ENCODE data around the gene STK32A.
"Not testable (repeated sequence)": the region's sequence is repeated elsewhere in the genome, so short reads cannot be mapped to it uniquely, and the experiment has no call there.

Gene STK32A

GRCh38 chr5:147234825-147235635 lies at the start of gene STK32A:
STK32A (plus strand) TSS chr5:147235026; CDS start chr5:147239635, 4,609 bp downstream.
- no peak for DNase-seq

GRCh38 chr5:147187099-147187540 lies 47.7 kb upstream of the STK32A start:
- DNase-seq, result no peak

DNA sequence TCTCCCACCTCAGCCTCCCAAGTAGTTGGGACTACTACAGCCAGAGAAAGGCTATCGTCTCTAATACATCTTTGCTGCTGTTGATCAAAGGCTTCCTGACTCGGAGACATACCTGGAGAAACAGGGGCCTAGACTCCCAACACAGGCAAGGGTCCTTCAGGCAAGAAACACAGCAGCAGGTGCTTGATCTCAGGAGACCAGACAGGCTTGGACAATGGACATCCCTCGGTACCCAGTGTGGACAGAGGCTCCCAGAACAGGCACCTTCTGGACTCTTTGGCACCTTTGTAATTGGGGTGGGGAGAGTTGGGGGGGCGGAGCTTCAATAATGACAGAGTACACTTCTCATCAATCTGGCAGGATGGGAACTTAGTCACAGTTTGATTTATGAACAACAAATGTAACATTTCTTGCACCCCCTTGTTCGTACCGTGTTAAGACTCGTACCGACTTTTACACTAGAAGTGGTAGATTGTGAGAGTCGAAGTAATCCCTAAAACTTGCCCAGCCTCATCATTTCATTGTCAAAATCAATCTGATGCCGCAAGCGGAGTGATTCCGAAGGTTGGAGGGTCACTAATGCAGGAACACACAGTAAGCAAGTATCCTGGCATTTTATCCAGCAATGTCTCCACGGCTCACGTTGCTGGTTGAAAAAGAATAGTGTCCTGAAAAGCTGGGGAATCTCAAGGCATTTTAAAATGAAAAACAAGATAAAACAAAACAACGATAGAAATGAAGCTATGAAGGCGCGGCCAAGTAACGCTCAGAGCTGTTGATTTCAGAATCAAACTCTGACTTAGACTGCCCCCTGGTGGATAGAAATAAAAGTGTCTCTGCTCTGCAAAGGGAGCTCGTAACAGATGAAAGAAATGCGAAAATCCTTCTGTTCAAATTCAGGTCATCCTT lies 46.4 kb upstream of the STK32A start:
- peak; percentile 36 for DNase-seq

GRCh38 chr5:147189109-147189424 lies 45.8 kb upstream of the STK32A start:
- DNase-seq, result no peak

DNA sequence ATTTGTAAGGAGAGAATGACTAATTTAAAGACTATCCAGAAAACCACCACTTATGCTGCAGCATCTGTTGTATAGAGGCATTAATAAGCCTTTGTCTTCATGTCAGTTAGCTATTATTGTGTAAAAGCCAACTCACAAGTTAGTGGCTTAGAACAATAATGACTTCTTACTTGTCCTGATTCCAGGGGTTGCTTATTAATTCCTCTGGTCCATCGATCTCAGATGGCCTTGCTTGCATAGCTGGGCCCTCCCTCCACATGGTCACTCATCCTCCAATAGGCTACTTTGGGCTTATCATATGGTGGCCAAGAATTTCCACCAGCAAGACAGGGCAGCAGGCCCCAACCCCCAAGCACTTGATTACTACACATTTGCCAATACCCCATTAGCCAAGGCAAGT lies 44.5 kb upstream of the STK32A start:
- DNase-seq, result no peak

DNA sequence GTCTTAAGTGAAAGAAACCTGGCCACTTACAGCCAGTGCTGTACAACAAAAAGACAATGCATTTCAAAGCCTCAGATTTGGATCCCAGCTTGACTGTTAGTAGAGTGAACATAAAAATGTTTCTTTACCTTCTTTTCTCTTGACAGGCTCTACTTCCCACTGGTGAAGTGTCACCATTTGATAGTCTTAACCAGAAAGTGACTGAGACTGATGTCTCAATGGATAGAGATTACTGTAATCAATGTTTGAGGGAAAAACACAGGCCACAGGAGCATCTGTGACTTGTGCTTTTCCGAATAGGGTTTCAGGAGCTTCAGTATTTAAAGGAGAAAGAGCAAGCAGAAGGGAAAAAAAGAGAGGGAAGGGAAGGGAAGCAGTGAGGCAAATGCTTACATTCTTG lies 41.7 kb upstream of the STK32A start:
- DNase-seq, result no peak

- no peak for DNase-seq
These were observed 34.8 kb upstream of the STK32A start for GRCh38 chr5:147200004-147200403.

GRCh38 chr5:147203213-147203612 lies 31.6 kb upstream of the STK32A start:
- no peak for DNase-seq

GRCh38 chr5:147204576-147204975 lies 30.2 kb upstream of the STK32A start:
- no peak for DNase-seq

DNA sequence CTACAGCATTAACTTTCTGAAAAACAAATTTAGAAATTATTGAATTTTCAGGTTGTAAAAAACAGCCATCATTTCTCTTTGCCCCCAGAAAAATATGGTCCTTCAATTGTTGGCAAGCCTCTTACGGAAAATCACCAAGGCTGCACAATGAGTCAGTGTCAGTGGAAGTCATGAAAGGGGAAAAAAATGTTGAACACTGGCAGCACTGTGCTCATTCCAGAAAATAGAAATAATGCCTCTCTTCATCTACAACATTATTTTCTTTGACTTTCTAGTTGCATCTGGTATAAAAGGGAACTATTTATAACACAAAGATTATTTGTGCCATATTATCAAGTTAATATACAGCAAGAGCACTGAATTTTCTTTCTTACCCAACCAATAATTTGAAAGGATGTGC lies 26.7 kb upstream of the STK32A start:
- DNase-seq, result no peak

GRCh38 chr5:147216552-147217154 lies 18.2 kb upstream of the STK32A start:
- DNase-seq, result no peak

- DNase-seq, result no peak
These were observed 11.5 kb upstream of the STK32A start for GRCh38 chr5:147223343-147223742.

- DNase-seq, result no peak
These were observed 10.7 kb upstream of the STK32A start for GRCh38 chr5:147223948-147224791.

GRCh38 chr5:147225938-147226337 lies 8.9 kb upstream of the STK32A start:
- no peak for DNase-seq

GRCh38 chr5:147226512-147226911 lies 8.3 kb upstream of the STK32A start:
- DNase-seq, result no peak

DNA sequence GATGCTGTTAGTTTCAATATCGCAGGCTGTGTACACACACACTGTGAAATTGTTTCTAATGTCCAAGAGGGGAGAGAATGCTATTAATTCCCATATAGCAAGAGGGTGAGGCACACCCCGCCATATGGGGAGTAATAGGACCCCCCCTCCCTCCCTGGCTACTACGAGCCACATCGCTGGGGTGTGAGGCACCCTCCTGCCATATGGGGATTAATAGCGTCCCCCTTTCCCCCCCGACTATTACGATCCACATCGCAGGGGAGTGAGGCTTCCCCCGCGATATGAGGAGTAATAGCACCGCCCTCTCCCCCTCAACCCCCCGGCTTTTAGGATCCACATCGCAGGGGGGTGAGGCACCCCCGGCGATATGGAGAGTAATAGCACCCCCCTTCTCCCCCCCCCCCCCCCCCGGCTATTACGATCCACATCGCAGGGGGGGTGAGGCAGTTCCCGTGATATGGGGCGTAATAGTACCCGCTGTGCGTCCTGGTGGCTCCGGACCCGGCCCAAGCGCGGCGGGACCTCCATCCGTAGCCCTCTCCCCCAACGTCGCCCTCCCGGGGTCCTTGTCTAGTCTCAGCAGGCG lies 494 bp upstream of the STK32A start:
- no peak for DNase-seq

DNA sequence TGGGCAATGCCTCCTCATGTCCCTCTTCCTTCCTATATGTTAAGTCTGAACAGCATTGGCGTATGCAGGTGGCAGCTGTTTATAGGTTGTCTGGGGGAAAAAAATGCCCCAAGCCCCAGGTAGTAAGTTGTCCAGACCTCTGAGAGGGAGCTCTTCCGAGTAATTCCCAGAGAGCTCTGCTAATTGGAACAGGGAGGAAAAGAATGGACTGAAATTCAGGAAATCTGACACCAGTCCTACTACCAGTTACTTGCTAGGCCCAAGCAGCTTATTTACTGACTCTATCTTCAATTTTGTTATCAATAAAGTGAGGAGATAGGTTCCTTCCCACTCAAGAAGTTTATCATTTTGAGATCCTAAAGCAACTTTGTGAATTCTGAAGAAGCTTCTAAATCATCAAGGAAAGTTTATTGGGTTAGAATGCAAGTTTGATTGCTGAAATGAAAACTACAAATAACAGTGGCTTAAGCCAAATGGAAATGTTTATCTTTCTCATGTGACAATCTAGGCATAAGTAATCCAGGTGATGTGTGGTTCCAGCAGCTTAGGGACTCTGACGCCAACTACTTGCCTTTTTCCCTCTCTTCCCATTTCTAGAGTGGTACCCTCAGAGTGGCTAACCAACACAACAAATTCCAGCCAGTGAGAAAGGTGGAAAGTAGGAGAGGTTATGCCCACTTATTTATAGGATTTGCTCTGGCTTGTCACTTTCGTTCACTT lies 5.6 kb downstream of the STK32A start:
- DNase-seq, result no peak

DNA sequence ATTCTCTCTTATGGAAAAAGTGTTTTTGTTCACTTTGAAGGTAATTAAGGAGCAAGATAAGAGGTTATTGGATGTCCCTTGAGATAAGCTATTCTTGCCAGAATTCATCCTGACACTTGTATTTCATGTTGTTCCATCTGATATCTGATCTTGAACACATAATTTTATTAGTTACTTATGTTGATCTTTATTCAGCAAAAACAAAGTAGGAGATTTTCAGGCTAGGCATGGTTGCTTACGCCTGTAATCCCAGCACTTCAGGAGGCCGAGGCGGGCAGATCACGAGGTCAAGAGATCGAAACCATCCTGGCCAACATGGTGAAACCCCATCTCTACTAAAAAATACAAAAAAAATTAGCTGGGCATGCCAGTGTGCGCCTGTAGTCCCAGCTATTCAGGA lies 8.4 kb downstream of the STK32A start:
- DNase-seq, result not testable (repeated sequence)

- DNase-seq, result no peak
These were observed 10.7 kb downstream of the STK32A start for GRCh38 chr5:147245381-147246165.

DNA sequence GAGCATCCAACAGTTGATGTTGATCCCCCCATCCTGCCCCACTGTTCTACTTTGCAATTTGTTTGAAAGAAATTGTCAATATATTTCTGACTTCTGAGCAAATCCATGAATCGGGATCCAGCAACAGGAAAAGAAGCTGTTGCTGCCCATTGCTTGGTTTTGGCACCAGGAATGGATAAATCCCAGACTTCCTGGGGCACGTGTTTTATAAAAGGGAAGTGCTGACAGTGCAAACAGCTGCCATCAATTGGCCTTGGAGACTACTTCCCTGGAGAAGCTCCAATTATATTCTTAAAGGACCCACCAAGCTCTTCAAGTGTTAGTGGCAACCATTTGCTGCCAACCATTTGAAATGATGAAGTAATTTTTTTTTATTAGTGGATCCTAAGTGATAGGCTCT lies 13.7 kb downstream of the STK32A start:
- no peak for DNase-seq

DNA sequence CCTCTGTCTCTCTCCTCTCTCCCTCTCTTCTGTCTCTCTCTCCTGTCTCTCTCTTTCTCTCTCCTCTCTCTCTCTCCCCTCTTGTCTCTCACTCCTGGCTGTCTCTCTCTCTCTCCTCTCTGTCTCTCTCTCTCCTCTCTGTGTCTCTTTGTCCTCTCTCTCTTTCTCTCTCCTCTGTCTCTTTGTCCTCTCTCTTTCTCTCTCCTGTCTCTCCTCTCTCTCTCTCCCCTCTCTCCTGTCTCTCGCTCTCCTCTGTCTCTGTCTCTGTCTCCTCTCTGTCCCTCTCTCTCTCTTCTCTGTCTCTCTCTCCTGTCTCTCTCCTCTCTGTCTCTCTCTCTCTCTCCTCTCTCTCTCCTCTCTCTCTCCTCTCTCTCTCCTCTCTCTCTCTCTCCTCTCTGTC lies 25.0 kb downstream of the STK32A start:
- no peak for DNase-seq
